Astrocyte of the spinal cord (primary cell): Measurements from ENCODE around the gene SYCP2.

Source experiments
- DNase-seq: peaks from one replicate; pipeline ENCODE4 v3.0.0; 2011; ENCODE audit warnings: low read depth, low spot score
- H3K4me3 ChIP-seq: 2 replicates; pipeline ENCODE4 v1.5.1; 2011; ENCODE audit warnings: low read depth, mild to moderate bottlenecking, low read length, moderate library complexity
- in situ Hi-C: cut with HindIII; loops from 2 replicates; pipeline ENCODE4 v1.10.0; 2017; ENCODE audit warnings: low sequenced_read_pairs
- TF ChIP-seq, protein P1 (sequence below): IDR thresholded peaks from 2 replicates; pipeline ENCODE4 v1.5.1; 2012; ENCODE audit warnings: low read depth, mild to moderate bottlenecking, low read length, inconsistent platforms

Gene SYCP2

DNA sequence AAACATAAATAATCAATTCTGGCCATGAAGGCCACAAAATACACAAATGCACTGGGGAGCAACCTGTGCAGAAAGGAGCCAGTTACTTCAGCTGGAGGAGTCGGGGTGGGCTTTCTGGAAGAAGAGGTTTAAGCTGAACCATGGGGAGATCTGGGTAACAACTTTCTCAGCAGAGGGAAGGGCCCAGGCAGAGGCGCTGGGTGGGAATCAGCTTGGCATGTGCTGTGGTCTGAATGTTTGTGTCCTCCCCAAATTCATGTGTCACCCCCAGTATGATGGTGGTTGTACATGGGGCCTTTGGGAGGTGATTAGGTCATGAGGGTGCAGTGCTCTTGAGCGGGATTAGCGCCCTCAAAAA, 107.9 kb downstream of the SYCP2 start:
- no peak overlapping the region for H3K4me3 ChIP-seq
- TF ChIP-seq, protein P1, sequence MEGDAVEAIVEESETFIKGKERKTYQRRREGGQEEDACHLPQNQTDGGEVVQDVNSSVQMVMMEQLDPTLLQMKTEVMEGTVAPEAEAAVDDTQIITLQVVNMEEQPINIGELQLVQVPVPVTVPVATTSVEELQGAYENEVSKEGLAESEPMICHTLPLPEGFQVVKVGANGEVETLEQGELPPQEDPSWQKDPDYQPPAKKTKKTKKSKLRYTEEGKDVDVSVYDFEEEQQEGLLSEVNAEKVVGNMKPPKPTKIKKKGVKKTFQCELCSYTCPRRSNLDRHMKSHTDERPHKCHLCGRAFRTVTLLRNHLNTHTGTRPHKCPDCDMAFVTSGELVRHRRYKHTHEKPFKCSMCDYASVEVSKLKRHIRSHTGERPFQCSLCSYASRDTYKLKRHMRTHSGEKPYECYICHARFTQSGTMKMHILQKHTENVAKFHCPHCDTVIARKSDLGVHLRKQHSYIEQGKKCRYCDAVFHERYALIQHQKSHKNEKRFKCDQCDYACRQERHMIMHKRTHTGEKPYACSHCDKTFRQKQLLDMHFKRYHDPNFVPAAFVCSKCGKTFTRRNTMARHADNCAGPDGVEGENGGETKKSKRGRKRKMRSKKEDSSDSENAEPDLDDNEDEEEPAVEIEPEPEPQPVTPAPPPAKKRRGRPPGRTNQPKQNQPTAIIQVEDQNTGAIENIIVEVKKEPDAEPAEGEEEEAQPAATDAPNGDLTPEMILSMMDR, result no peak
- no peak for DNase-seq
- in situ Hi-C loops, result no loop called here

DNA sequence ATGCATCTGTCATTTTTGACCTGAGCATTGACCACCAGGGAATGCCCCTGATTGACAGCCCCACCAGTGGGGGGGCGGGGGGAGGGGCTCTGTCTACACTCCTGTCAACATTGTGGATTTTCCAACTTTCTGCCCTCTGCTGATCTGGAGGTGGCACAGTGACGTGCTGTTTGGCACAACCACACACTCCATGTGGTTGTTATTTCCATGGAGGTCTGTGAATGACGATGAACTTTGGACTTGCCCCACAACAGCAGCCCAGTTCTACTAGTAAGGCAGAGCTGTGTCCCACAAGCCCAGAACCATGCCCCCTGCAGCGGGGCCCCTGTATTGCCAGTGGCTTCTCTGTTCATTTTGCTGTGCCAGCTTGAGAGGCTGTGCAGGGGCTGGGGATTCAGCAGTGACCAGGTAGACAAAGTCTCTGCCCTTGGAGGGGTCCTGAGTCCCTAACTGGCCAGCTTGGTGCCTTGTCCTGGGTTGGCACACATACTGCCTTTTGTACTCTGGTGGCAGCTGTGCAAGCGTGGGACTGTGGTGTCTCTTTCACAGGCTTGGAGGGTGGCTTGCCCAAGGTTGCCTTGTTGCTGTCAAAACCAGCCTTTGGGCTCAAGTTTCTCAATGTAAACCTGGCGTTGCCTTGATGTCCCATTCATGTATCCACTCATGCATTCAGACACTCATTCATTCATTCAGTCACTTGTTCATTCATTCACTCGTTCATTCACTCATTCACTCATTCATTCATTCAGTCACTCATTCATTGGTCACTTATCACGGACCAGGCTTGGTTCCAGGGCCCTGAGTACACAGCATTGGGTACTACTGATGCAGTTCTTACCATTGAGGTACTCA, 108.5 kb downstream of the SYCP2 start:
- no peak for DNase-seq
- TF ChIP-seq, protein P1, result no peak
- in situ Hi-C loops, result no loop called here

DNA sequence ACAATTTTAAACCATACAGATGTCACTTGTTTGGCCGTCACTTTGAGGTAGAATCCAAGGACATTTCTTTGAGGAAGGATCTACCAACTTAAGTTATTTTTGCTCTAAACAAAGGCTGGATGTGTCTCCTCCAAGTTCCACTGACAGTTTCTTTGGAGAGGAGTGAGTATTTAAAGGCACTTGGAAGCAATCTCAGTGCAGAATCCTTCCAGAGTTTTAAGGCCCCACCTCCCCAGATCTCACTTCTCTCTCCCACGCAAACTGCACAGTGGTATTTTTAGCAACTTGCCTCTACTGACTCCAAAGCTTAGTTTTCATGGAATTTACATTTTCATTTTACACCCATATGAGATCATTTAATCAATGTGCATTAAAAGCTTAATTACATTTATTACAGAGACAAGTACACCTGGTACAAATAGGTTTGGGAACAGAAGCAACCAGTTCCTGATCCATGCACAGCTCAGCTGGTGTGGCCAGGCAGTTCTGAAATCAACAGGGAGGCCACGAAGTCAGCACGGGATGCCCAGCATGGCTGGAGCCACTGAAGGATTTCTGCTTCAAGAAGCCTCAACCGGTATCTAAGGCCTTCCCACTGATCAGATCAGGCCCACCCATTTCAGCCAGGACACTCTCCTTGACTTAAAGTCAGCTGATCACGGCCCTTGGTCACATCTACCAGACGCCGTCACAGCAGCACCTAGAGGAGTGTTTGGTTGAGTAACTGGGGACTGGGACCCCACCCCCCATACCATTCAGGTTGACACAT, 109.8 kb downstream of the SYCP2 start:
- TF ChIP-seq, protein P1, result no peak
- H3K4me3 ChIP-seq, result no peak overlapping the region
- in situ Hi-C loops, result no loop called here
- no peak for DNase-seq

More for the DNA sequence above, 108.5 kb downstream of the SYCP2 start:
- H3K4me3 ChIP-seq, result no peak overlapping the region

DNA sequence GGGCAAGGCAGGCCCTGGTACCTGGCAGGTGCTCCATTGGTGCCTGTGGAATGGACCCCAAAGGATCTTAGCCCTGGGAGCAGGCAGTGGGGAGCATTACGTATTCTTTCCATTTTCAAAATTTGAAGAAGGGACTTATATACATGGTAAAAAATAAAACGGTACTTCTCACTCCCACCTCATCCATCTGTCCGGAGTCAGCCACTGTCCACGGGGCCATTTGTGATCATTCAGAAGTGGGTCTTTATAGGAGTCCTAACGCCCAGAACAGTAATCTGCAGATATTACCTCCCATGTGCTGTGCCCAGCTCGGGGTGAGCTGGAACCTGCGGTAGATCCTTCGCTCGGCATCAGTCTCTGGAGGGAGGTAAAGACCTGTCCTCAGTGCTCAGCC, 110.4 kb downstream of the SYCP2 start:
- no peak for DNase-seq
- TF ChIP-seq, protein P1, result no peak
- H3K4me3 ChIP-seq, result no peak overlapping the region
- in situ Hi-C loops, result no loop called here

DNA sequence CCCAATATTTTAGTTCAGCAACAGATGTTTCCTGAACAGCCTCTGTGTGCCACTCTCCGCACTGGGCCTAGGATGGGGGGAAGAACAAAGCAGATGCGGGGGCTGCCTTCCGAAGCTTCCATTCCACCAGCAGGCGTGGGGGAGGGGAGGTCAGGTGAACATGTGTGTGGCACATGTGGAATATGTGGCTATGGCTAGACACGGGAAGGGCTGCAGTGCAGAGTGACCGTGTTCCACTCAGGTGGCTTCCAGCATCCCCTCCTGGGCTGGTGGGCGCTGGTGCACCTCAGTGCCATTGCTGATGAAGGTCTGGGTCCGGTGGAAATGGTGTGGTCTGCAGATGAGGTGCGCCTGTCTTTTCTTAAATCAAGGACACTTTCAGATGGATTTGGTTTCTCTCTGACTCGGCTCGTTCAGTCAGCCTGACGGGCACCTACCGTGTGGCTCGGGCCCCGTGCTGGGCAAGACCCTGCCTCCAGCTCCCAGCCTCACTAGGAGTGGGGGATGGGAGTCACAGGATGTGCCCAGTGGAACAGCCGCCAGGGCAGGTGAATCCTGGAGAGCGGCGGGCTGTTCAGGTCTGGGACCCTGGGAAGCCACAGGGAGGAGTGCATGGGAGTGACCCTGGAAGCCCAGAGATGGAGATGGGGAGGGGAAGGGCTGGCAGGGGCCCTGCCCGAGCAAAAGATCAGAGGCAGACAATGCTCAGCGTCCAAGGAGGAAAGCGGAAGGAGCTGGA, 111.0 kb downstream of the SYCP2 start:
- in situ Hi-C loops, result no loop called here
- no peak overlapping the region for H3K4me3 ChIP-seq
- no peak for DNase-seq
- TF ChIP-seq, protein P1, result no peak

DNA sequence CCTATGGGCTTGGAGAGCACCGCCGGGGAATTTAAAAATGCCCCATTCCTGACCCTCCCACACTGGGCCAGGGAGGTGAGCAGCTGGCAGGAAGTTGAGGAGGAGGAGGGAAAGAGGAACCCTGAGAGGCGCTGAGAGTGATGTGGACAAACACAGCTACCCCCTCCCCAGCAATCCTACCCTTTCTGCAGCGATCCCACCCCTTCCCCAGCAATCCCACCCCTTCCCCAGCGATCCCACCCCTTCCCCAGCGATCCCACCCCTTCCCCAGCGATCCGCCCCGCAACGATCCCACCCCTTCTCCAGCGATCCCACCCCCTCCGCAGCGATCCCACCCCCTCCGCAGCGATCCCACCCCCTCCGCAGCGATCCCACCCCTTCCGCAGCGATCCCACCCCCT, 111.6 kb downstream of the SYCP2 start:
- no peak for DNase-seq
- no peak overlapping the region for H3K4me3 ChIP-seq
- TF ChIP-seq, protein P1, result no peak
- in situ Hi-C loops, result no loop called here
